ENCODE results near the gene OSBPL8. TPM values are rescaled to one million over a fixed set of nuclear protein-coding genes. Genes with fewer than 3 reads are reported as not detected.
A peak's percentile ranks its signal among the peaks of the same experiment; 100 is the strongest.

OSBPL8 gene
- total RNA-seq, 2 experiments from 2014 or later: 119 to 130 TPM

DNA sequence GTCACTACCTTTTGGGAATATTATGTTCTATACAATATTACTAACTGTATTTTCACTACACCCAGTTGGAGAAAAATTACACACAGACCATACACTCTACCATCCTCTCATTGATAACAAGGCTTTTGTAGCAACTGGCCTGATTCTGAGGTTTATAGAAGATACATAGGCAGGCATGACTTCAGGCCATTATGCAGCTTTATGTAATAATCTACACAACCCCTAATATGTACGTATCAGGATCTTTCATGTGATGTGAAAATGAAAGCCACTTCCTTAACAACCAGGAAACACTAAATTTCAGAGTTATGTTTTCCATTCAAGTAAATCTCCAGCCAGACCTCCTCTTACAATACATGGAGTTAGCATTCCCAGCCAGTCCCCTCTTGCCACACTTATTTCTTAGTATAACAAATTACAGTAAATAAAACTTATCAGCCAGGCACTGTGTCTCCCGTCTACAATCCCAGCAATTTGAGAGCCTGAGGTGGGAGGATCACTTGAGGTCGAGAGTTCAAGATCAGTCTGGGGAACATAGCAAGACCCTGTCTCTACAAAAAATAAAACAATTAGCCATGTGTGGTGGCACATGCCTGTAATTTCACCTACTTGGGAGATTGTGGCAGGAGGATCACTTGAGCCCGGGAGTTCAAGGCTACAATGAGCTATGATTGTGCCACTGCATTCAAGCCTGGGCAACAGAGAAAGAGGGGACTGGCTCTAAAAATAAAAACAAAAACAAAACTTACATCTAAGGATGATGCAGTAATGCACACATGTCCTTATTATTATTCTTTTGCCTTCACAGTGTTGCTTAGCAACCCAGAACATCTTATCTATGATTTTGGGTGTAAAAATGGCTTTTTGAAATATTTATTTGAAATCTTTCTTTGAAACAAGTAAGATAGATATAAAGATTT, 10.4 kb upstream of the OSBPL8 start:
- POLR2A ChIA-PET: no interaction called here

DNA sequence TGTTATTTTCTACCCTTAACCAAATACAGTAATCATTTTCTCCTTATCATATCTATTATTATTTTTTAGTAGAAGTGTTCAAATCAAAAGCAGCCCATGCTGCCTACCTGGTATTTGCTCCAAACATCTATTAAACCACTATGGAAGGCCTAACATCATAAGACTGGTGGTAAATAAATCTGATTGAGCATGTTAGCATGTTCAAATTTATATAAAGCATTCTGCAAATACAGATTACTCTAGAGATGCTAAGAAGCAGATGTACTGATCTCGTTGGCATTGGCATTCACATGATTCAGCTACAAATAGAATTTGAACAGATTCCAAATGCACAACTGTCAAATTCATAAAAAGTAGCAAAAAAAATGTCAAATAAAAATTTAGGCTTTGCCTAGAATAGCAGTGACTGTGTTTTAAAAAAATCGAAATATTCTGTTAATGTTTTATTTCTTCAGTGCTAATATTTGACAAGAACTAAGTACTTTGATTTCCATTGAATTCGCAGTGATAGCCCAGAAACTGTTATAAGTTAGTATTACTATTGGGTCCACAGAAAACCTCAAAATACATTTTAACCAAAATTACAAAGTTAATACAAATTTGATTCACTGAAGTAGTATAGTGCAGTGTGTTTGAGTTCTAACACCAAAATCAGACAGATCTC, 9.4 kb upstream of the OSBPL8 start:
- CTCF ChIA-PET: no interaction called here
- POLR2A ChIA-PET: no interaction called here
- no peak overlapping the region for H3K4me3 Mint-ChIP-seq
- DNase-seq: no peak
- peaks cover 10% of the 10 kb centered on the region for H3K4me1 Mint-ChIP-seq
- H3K36me3 Mint-ChIP-seq (ENCODE audit: low read depth): peaks cover 4% of the 10 kb centered on the region
- H3K27ac Mint-ChIP-seq: no peak overlapping the region
- peaks cover 2% of the 10 kb centered on the region for H3K27me3 Mint-ChIP-seq
- peaks cover 8% of the 10 kb centered on the region for H3K9me3 Mint-ChIP-seq

More for the DNA sequence above, 10.4 kb upstream of the OSBPL8 start:
- no peak for DNase-seq
- Mint-ChIP-seq H3K27ac (peak overlapping the region; percentile 58), H3K36me3 (ENCODE audit: low read depth) (peaks cover 9% of the 10 kb centered on the region), H3K27me3 (peaks cover 2% of the 10 kb centered on the region), H3K9me3 (peaks cover 15% of the 10 kb centered on the region), H3K4me1 (peaks cover 10% of the 10 kb centered on the region), H3K4me3 (no peak overlapping the region)
- CTCF ChIA-PET: no interaction called here

DNA sequence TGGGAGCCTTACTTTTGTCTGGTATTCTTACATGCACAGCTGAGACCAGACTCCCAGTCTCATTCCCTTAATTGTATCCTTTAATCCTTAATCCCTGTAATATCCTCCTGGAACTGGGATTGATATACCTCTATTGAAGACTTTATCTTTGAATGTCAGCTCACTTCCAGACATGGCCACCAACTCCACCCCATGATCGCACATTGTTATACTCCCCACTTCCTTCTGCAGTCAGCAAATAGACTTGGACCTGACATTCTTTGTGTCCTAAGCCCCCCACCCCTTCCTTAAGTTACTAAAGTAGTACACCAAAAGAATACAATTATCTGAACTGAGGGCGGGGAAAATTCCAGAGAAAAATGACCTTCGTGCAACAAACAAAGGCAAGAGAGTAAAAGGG, 8.6 kb upstream of the OSBPL8 start:
- Mint-ChIP-seq H3K4me1 (peaks cover 10% of the 10 kb centered on the region), H3K36me3 (ENCODE audit: low read depth) (peaks cover 3% of the 10 kb centered on the region), H3K27me3 (peaks cover 2% of the 10 kb centered on the region), H3K27ac (no peak overlapping the region), H3K4me3 (no peak overlapping the region), H3K9me3 (peaks cover 6% of the 10 kb centered on the region)
- CTCF ChIA-PET: interaction anchor here (1.1 kb wide), 1 partner anchor 17 kb away, joined by 3 read pairs; no protein-coding TSS in a partner anchor
- POLR2A ChIA-PET: no interaction called here
- no peak for DNase-seq

DNA sequence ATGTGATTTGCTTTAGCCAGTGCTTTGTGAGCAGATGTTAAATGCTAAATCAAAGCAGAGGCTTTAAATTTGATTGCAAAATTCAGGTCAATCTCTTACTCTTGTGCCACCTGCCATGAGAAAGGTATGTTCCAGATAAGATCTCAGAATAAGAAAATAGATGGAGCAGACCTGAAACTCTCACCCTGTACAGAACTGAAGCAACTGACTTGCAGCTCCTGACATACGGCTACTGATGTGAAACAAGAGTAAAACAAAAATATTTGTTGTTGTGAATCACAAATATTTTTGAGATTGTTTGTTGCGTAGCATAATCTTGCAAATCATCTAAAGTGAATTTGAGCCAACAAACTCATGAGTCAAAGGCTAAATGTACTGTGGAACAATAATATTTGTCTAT, 3.5 kb upstream of the OSBPL8 start:
- CTCF ChIA-PET: no interaction called here
- DNase-seq: no peak
- POLR2A ChIA-PET: no interaction called here
- Mint-ChIP-seq H3K4me3 (no peak overlapping the region), H3K27ac (no peak overlapping the region), H3K9me3 (no peaks in the 10 kb centered on the region), H3K4me1 (peaks cover 10% of the 10 kb centered on the region), H3K36me3 (ENCODE audit: low read depth) (peaks cover 3% of the 10 kb centered on the region), H3K27me3 (peaks cover 2% of the 10 kb centered on the region)

DNA sequence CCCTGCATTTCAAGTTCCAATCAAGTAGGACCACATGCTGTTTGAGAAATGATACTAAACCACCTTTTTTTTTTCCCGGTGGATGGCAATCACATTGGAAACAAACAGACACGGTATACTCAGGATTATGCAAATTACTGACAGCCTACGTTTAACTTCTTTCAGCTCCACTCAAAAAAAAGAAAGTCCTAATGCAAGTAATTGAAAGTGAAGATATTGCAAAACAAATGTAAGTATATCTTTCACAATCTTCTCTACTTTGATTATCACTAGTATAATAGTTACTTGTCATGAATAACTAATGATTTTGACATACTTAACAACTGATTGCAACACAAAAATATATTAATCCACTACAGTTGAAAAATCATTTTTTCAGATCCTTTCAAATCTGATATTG, 2.6 kb upstream of the OSBPL8 start:
- CTCF ChIA-PET: interaction anchor here (1.7 kb wide), 1 partner anchor 88 kb away, joined by 3 read pairs; no protein-coding TSS in a partner anchor
- DNase-seq: no peak
- H3K27me3 Mint-ChIP-seq: peaks cover 2% of the 10 kb centered on the region

DNA sequence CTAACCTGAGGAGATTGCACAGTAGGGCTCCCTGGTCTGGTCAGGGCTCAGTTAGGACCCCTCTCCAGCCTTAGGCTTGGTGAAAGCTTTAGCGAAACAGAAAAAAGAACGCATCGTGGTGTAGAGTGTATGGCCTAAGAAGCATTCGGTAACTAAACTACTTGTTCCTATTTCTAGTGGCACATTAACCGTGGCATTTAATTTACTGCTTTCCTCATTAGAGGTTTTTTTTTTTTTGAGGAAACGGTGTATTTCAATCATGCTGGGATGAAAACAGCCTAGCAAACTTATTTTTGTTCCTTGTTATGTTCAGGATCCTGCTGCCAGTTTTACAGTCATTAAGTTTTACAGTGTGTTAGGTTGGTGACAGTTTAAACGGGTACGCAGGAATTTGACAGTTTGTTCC, 518 bp upstream of the OSBPL8 start:
- no peaks in the 10 kb centered on the region for H3K9me3 Mint-ChIP-seq
- ChIA-PET POLR2A (no interaction called here), CTCF (no interaction called here)
- H3K27ac Mint-ChIP-seq: peak overlapping the region; percentile 97
- H3K4me1 Mint-ChIP-seq: peaks cover 35% of the 10 kb centered on the region
- H3K4me3 Mint-ChIP-seq: peak overlapping the region; percentile 96
- DNase-seq: no peak
- H3K27me3 Mint-ChIP-seq: no peaks in the 10 kb centered on the region
- peaks cover 17% of the 10 kb centered on the region for H3K36me3 Mint-ChIP-seq (ENCODE audit: low read depth)

More for the DNA sequence above, 2.6 kb upstream of the OSBPL8 start:
- POLR2A ChIA-PET: no interaction called here
- no peak overlapping the region for H3K4me3 Mint-ChIP-seq
- no peaks in the 10 kb centered on the region for H3K9me3 Mint-ChIP-seq
- peaks cover 3% of the 10 kb centered on the region for H3K36me3 Mint-ChIP-seq (ENCODE audit: low read depth)
- peaks cover 16% of the 10 kb centered on the region for H3K4me1 Mint-ChIP-seq
- H3K27ac Mint-ChIP-seq: no peak overlapping the region

DNA sequence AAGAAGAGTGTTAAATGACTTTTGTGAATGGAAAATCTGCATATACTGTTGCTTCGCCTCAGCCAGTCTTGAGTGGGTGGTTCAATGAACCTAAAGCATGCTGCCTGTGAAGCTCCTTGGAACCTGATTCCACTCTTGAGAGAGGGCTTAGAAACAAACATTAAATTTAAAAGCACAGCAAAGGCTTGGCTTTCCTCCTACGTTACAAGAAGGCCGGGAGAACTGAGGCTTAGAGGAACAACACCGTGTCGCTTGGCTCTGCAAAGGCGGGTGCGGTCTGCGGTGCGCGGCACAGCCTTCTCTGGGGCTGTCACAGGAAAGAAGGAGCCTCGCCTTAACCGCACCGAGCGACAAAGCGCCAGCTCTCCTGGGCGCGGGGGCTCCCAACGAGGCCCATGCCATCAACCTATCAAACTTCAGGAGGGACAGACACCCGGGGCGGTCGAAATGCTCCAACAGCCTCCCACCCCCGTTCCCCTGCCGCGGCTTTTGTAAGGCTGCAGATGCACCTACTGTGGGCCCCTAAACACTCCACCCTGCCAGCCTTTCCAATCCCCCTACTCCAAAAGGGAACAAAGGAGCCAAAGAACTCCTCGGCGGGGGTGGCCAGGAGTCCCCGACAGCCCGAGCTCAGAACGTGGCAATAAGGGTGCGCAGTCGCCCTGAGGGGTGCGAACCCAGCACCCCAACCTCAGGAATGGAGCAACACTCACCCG, 729 bp downstream of the OSBPL8 start:
- H3K4me1 Mint-ChIP-seq: peaks cover 45% of the 10 kb centered on the region
- no peaks in the 10 kb centered on the region for H3K27me3 Mint-ChIP-seq
- no peaks in the 10 kb centered on the region for H3K9me3 Mint-ChIP-seq
- peak overlapping the region; percentile 96 for H3K4me3 Mint-ChIP-seq
- ChIA-PET POLR2A (interaction anchor here (1.6 kb wide), 1 partner anchor 528 kb away, joined by 3 read pairs; the partner anchor contains the start of gene PHLDA1), CTCF (interaction anchor here (1.1 to 1.3 kb wide), 3 partner anchors 13 to 65 kb away, joined by 3 to 5 read pairs (median 3); no protein-coding TSS in a partner anchor)
- peak overlapping the region; percentile 99 for H3K27ac Mint-ChIP-seq
- DNase-seq: peak; percentile 92
- peaks cover 21% of the 10 kb centered on the region for H3K36me3 Mint-ChIP-seq (ENCODE audit: low read depth)

DNA sequence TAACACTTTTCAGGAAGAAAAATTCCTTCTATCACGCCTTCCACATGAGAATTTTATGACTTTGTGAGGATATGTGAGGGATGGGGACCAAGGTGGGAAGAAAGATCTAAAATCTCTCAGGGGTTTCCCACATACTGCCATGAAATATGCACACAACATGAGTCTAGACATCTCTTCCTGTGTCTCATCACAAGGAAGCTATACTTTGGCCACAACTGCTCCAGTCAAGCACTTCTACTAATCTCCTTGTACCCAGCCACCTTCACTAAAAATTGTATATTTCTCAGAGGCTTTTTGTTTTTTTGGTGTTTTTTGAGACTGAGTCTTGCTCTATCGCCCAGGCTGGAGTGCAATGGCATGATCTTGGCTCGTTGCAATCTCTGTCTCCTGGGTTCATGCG, 3.2 kb downstream of the OSBPL8 start:
- CTCF ChIA-PET: no interaction called here
- H3K27ac Mint-ChIP-seq: no peak overlapping the region
- no peak for DNase-seq
- no peaks in the 10 kb centered on the region for H3K9me3 Mint-ChIP-seq
- H3K4me3 Mint-ChIP-seq: peak overlapping the region; percentile 26
- H3K27me3 Mint-ChIP-seq: no peaks in the 10 kb centered on the region
- H3K36me3 Mint-ChIP-seq (ENCODE audit: low read depth): peaks cover 28% of the 10 kb centered on the region
- POLR2A ChIA-PET: interaction anchor here (0.6 kb wide), 1 partner anchor 58 kb away, joined by 7 read pairs; no protein-coding TSS in a partner anchor
- peaks cover 58% of the 10 kb centered on the region for H3K4me1 Mint-ChIP-seq

DNA sequence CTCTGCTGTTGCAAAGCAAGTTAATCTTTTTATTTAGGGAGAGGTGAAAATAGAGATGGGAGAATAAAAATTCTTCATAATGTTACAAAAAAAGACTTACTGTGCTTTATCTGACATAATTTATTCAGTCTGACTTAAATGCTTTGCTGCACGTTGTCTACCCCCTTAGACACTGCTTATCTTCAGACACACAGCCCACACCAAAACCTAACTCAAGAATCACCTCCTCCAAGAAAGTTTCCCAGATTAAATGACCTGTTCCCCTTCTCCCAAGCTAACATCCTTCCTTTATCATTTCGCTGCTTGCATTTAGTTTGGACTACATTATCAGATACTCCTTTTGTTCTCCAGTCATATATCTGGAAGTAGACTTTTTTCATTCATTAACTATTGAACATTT, 3.8 kb downstream of the OSBPL8 start:
- DNase-seq: no peak
- Mint-ChIP-seq H3K27ac (no peak overlapping the region), H3K27me3 (no peaks in the 10 kb centered on the region), H3K4me1 (peaks cover 61% of the 10 kb centered on the region), H3K9me3 (no peaks in the 10 kb centered on the region), H3K4me3 (no peak overlapping the region), H3K36me3 (ENCODE audit: low read depth) (peaks cover 31% of the 10 kb centered on the region)
- CTCF ChIA-PET: no interaction called here
- POLR2A ChIA-PET: interaction anchor here (0.6 kb wide), 1 partner anchor 58 kb away, joined by 7 read pairs; no protein-coding TSS in a partner anchor

DNA sequence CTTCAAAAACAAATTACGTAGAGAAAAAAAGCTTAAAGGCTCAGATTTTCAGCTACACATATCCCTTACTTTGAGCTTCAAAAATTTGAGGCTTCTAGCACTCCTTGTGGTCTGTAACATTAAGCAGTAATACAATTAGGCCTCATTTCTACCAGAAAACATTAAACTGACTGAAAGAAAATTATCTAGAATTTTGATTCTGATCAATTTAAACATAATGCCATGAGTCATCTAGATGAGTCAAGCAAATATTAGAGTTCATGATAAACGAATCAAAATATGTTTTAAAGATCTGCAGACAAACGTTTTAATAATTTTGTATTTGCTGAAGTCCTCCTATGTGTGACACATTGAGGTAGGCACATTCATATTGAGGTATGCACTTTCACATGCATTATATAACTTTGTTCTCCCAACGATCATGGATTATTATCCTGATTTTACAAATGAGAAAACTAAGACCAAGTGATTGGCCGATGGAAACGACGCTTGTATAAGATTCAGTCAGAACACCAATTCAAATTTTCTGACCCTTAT, 4.3 kb downstream of the OSBPL8 start:
- no peaks in the 10 kb centered on the region for H3K9me3 Mint-ChIP-seq
- peaks cover 61% of the 10 kb centered on the region for H3K4me1 Mint-ChIP-seq
- peaks cover 31% of the 10 kb centered on the region for H3K36me3 Mint-ChIP-seq (ENCODE audit: low read depth)
- no peak overlapping the region for H3K4me3 Mint-ChIP-seq
- H3K27me3 Mint-ChIP-seq: no peaks in the 10 kb centered on the region
- no peak for DNase-seq
- H3K27ac Mint-ChIP-seq: no peak overlapping the region
- POLR2A ChIA-PET: no interaction called here
- CTCF ChIA-PET: interaction anchor here (1.1 kb wide), 1 partner anchor 456 kb away, joined by 3 read pairs; no protein-coding TSS in a partner anchor

DNA sequence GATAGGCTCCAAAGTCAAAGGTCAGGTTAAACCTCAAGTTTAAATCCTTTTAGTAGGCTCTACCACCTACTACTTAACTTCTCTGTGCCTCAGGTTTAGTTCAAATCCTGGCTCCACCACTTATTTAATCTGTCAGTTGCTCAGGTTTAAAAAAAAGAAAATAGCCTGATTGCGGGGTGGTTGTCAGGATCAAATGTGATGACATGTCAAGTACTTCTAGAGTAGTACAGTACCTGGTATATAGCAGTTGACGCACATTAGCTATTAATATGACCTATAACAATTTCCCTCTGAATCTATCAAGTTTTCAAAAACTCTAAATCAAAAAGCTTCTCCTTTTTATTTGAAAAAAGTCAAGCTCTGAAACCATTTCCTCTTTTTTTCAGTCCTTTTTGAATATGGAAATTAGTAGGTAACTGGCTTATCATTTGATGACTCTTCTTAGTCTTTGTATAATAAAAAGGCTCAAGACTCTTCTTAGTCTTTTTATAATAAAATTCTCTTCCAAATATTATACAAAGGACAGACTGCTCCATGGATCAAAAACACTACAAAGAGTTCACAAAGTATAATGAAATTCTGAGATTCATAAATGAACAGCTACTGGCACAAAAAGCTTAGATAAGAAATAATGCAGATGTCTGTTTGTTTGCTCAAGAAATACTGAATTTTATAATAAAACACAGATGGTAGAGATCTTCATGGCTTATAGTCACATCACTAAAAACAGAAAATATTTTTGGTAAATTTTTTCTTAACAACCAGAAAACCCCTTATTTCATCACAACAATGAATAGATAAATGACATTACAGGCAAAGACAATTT, 5.0 kb downstream of the OSBPL8 start:
- Mint-ChIP-seq H3K27me3 (no peaks in the 10 kb centered on the region), H3K36me3 (ENCODE audit: low read depth) (peaks cover 33% of the 10 kb centered on the region), H3K27ac (no peak overlapping the region), H3K4me1 (peaks cover 61% of the 10 kb centered on the region), H3K9me3 (no peaks in the 10 kb centered on the region), H3K4me3 (no peak overlapping the region)
- POLR2A ChIA-PET: no interaction called here
- CTCF ChIA-PET: interaction anchor here (1.1 kb wide), 1 partner anchor 456 kb away, joined by 3 read pairs; no protein-coding TSS in a partner anchor
- DNase-seq: no peak
